Nephron progenitor cell (in vitro differentiated cells): ENCODE measurements around the gene CBX4.
A peak's percentile ranks its signal among the peaks of the same experiment; 100 is the strongest.

ENCODE experiments used
- DNase-seq: peaks from one replicate; pipeline ENCODE4 v3.0.0; 2021
- H3K27ac Mint-ChIP-seq: 2 replicates; pipeline ENCODE4 v1.8.0; 2021; ENCODE audit warnings: mild to moderate bottlenecking, moderate library complexity, mixed read lengths
- H3K27me3 Mint-ChIP-seq: 2 replicates; pipeline ENCODE4 v1.8.0; 2021; ENCODE audit warnings: mild to moderate bottlenecking, low read depth, mixed read lengths; ENCODE audit not compliant: poor library complexity
- H3K36me3 Mint-ChIP-seq: 2 replicates; pipeline ENCODE4 v1.8.0; 2021; ENCODE audit warnings: low read depth, mixed read lengths
- H3K4me1 Mint-ChIP-seq: 2 replicates; pipeline ENCODE4 v1.8.0; 2021; ENCODE audit warnings: mixed read lengths
- H3K4me3 Mint-ChIP-seq: 2 replicates; pipeline ENCODE4 v1.8.0; 2021; ENCODE audit warnings: mild to moderate bottlenecking, moderate library complexity, mixed read lengths
- H3K9me3 Mint-ChIP-seq: 2 replicates; pipeline ENCODE4 v1.8.0; 2021; ENCODE audit warnings: mild to moderate bottlenecking, moderate library complexity, mixed read lengths
- TF ChIP-seq, protein P1 (sequence below): fragments of 200-600 bp; sonication (generic); IDR thresholded peaks from 2 replicates; pipeline ENCODE4 v1.5.0; 2021; ENCODE audit warnings: antibody characterized with exemption

The CBX4 gene

GRCh38 chr17:79804856-79805696 lies 34.2 kb downstream of the CBX4 start:
- no peaks in the 10 kb centered on the region for H3K36me3 Mint-ChIP-seq
- H3K4me3 Mint-ChIP-seq, result no peak overlapping the region
- DNase-seq, result no peak
- H3K27me3 Mint-ChIP-seq, result peaks cover 100% of the 10 kb centered on the region
- H3K9me3 Mint-ChIP-seq, result peaks cover 8% of the 10 kb centered on the region
- H3K27ac Mint-ChIP-seq, result no peak overlapping the region
- TF ChIP-seq, protein P1, sequence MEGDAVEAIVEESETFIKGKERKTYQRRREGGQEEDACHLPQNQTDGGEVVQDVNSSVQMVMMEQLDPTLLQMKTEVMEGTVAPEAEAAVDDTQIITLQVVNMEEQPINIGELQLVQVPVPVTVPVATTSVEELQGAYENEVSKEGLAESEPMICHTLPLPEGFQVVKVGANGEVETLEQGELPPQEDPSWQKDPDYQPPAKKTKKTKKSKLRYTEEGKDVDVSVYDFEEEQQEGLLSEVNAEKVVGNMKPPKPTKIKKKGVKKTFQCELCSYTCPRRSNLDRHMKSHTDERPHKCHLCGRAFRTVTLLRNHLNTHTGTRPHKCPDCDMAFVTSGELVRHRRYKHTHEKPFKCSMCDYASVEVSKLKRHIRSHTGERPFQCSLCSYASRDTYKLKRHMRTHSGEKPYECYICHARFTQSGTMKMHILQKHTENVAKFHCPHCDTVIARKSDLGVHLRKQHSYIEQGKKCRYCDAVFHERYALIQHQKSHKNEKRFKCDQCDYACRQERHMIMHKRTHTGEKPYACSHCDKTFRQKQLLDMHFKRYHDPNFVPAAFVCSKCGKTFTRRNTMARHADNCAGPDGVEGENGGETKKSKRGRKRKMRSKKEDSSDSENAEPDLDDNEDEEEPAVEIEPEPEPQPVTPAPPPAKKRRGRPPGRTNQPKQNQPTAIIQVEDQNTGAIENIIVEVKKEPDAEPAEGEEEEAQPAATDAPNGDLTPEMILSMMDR, result no peak
- H3K4me1 Mint-ChIP-seq, result peaks cover 37% of the 10 kb centered on the region

- Mint-ChIP-seq H3K4me1 (peaks cover 40% of the 10 kb centered on the region), H3K27me3 (peaks cover 100% of the 10 kb centered on the region), H3K36me3 (no peaks in the 10 kb centered on the region), H3K9me3 (peaks cover 8% of the 10 kb centered on the region), H3K27ac (no peak overlapping the region), H3K4me3 (peak overlapping the region; percentile 69)
- DNase-seq, result peak; percentile 63
- TF ChIP-seq, protein P1, result no peak
Observed at GRCh38 chr17:79803997-79804855, 35.0 kb downstream of the CBX4 start.

- peaks cover 36% of the 10 kb centered on the region for H3K4me1 Mint-ChIP-seq
- TF ChIP-seq, protein P1, result no peak
- DNase-seq, result no peak
- H3K9me3 Mint-ChIP-seq, result peaks cover 8% of the 10 kb centered on the region
- no peaks in the 10 kb centered on the region for H3K36me3 Mint-ChIP-seq
- H3K27ac Mint-ChIP-seq, result no peak overlapping the region
- H3K27me3 Mint-ChIP-seq, result peaks cover 100% of the 10 kb centered on the region
- H3K4me3 Mint-ChIP-seq, result peak overlapping the region; percentile 55
Observed at GRCh38 chr17:79803421-79803996, 35.7 kb downstream of the CBX4 start.

GRCh38 chr17:79802736-79803420 lies 36.4 kb downstream of the CBX4 start:
- peak; percentile 34 for DNase-seq
- no peaks in the 10 kb centered on the region for H3K36me3 Mint-ChIP-seq
- no peak overlapping the region for H3K27ac Mint-ChIP-seq
- peaks cover 39% of the 10 kb centered on the region for H3K4me1 Mint-ChIP-seq
- TF ChIP-seq, protein P1, result no peak
- peaks cover 100% of the 10 kb centered on the region for H3K27me3 Mint-ChIP-seq
- no peak overlapping the region for H3K4me3 Mint-ChIP-seq
- peaks cover 8% of the 10 kb centered on the region for H3K9me3 Mint-ChIP-seq

- no peak overlapping the region for H3K4me3 Mint-ChIP-seq
- peaks cover 93% of the 10 kb centered on the region for H3K27me3 Mint-ChIP-seq
- no peak for DNase-seq
Observed at GRCh38 chr17:79802039-79802735, 37.1 kb downstream of the CBX4 start.

More at GRCh38 chr17:79802039-79802735, 37.1 kb downstream of the CBX4 start:
- TF ChIP-seq, protein P1, result no peak
- H3K9me3 Mint-ChIP-seq, result peaks cover 8% of the 10 kb centered on the region
- H3K27ac Mint-ChIP-seq, result no peak overlapping the region
- H3K4me1 Mint-ChIP-seq, result peaks cover 36% of the 10 kb centered on the region
- no peaks in the 10 kb centered on the region for H3K36me3 Mint-ChIP-seq
